Right lobe of liver (tissue), 6 donors: Measurements from ENCODE around the gene SIM1. TPM values are rescaled to one million over a fixed set of nuclear protein-coding genes. Genes with fewer than 3 reads are reported as not detected.

Experiments used
- ATAC-seq, 4 donors: fragments of 200-7000 bp; cut with Tn5 transposase; one replicate each; pipeline ENCODE4 v1.9.1; 2020; ENCODE audit warnings: mild to moderate bottlenecking in 4 of 4, moderate library complexity in 4 of 4
- DNase-seq, 3 donors: peaks; one replicate each; pipeline ENCODE4 v3.0.0-alpha.2; 2020
- H3K27ac ChIP-seq, 3 donors: fragments of 200-600 bp; one replicate each; pipeline ENCODE4 v1.8.0; 2022
- H3K27me3 ChIP-seq, 2 donors: fragments of 200-600 bp; one replicate each; pipeline ENCODE4 v1.8.0; 2022
- H3K36me3 ChIP-seq, 4 donors: fragments of 200-600 bp; sonication (generic) in 1 of 4; one replicate each; pipeline versions ENCODE4 v1.5.1 to v1.8.0; 2017 to 2022; ENCODE audit warnings: control low read depth in 1 of 4
- H3K4me1 ChIP-seq, 4 donors: fragments of 200-600 bp; sonication (generic) in 1 of 4; one replicate each; pipeline versions ENCODE4 v1.5.1 to v1.8.0; 2017 to 2022; ENCODE audit warnings: control low read depth in 1 of 4
- H3K4me3 ChIP-seq, 3 donors: fragments of 200-600 bp; one replicate each; pipeline ENCODE4 v1.8.0; 2022
- H3K9me3 ChIP-seq, 4 donors: fragments of 200-600 bp; sonication (generic) in 1 of 4; one replicate each; pipeline versions ENCODE4 v1.5.1 to v1.8.0; 2017 to 2022; ENCODE audit warnings: control low read depth in 1 of 4
- POLR2A ChIP-seq: fragments of 450-650 bp; IDR thresholded peaks from one replicate; pipeline ENCODE4 v1.6.1; 2017; ENCODE audit warnings: antibody characterized with exemption, mild to moderate bottlenecking
- WGBS: methylation state at CpG from one replicate; pipeline ENCODE4 v1.1.6; 2018; ENCODE audit warnings: low coverage, low lambda C conversion rate; ENCODE audit not compliant: insufficient coverage; ENCODE audit errors: missing lambda C conversion rate; 5-methylcytosine and 5-hydroxymethylcytosine counted together
- intact Hi-C, 2 donors: fragments of 100-400 bp; cut with DNase I; formaldehyde crosslinking; loops; one replicate each; pipeline versions ENCODE4 v1.11.2 to v1.14.1; 2022
- total RNA-seq, 6 experiments: library from RNA; depleted of rRNA in 2 of 6; stranded (reverse); fragments of >200 nt in 2 of 6; fragmentation: NEBNext Ultra II Directional in 3 of 6; extraction: Animal tissue kit (Norgen Biotek cat#: 25700) in 3 of 6; gene quantifications; one replicate each; pipeline versions ENCODE4 v1.1.0 to v1.2.4, GENCODE V29; 2016 to 2023
- TF ChIP-seq, protein P1 (sequence below), 4 donors: fragments of 200-600 bp in 3 of 4; fragments of 450-650 bp in 1 of 4; IDR thresholded peaks; one replicate each; pipeline versions ENCODE4 v1.5.1 to v1.8.0; 2016 to 2022; ENCODE audit warnings: antibody characterized with exemption in 4 of 4, mild to moderate bottlenecking in 2 of 4
- donor health status: DM: no; HTN: yes; CAD: no.
- donor health status: DM: no; HTN: no; CAD: no.
- donor health status: DM: no; HTN: no; CAD: no.
- donor health status: DM: no; HTN: yes; CAD: no.
- donor health status: DM: no; HTN: yes; CAD: no.

SIM1 gene
- total RNA-seq, 6 experiments from 2014 or later: 0.04 to 0.07 TPM; not detected in 4

DNA sequence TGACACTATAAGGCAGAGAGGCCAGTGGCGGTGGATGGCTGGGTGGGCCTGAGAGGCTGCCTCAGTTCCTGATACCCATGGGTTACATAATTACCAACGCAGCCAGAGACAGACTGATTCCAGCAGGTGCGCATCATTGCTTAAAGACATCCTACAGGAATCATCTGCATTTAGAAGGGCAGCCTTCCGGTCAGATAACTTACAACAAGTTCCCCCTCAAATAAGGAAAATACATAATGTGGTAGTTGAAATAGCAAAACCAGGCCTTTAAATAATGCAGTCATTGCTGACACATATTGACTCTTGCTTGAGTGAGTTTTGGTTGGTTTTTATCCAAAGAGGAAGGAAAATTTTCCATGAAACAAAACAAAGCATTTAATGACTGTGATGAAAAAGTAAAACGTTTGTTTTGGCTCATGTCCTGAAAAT is 81.9 kb downstream of the SIM1 start:
- DNase-seq (no peak), ATAC-seq (no peak)
- WGBS: 77% methylated on average over 5 of the region's 5 CpGs
- H3K36me3 ChIP-seq: no peaks in the 10 kb centered on the region
- no peaks in the 10 kb centered on the region for H3K27me3 ChIP-seq
- TF ChIP-seq POLR2A: no peak
- TF ChIP-seq, protein P1, sequence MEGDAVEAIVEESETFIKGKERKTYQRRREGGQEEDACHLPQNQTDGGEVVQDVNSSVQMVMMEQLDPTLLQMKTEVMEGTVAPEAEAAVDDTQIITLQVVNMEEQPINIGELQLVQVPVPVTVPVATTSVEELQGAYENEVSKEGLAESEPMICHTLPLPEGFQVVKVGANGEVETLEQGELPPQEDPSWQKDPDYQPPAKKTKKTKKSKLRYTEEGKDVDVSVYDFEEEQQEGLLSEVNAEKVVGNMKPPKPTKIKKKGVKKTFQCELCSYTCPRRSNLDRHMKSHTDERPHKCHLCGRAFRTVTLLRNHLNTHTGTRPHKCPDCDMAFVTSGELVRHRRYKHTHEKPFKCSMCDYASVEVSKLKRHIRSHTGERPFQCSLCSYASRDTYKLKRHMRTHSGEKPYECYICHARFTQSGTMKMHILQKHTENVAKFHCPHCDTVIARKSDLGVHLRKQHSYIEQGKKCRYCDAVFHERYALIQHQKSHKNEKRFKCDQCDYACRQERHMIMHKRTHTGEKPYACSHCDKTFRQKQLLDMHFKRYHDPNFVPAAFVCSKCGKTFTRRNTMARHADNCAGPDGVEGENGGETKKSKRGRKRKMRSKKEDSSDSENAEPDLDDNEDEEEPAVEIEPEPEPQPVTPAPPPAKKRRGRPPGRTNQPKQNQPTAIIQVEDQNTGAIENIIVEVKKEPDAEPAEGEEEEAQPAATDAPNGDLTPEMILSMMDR (IDR thresholded peaks at IDR 0.05): no peak
- H3K9me3 ChIP-seq: no peaks in the 10 kb centered on the region
- no peak overlapping the region for H3K4me3 ChIP-seq
- no peak overlapping the region for H3K27ac ChIP-seq
- no peaks in the 10 kb centered on the region for H3K4me1 ChIP-seq
- intact Hi-C loops: no loop called here

DNA sequence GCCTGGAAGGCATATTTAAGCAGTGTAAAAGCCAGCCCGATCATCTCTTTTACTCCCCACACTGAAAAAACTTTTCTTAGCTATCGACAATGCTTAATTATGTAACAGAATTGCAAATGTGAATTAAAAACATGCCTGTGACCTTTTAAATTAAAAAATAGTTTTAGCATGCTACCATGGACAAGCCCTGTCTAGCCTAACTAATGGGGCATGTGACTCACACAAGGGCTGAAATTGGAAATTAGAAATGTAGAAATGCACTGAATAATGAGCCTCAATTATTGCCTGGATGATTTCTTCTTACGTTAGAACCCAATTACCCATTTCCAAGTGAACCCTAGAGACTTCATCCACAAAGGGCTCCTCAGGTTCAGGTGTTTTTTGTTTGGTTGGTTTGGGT is 82.7 kb downstream of the SIM1 start:
- no peak for TF ChIP-seq POLR2A
- TF ChIP-seq, protein P1 (IDR thresholded peaks at IDR 0.05): no peak
- ATAC-seq: no peak
- WGBS: 88% methylated on average over 3 of the region's 3 CpGs

DNA sequence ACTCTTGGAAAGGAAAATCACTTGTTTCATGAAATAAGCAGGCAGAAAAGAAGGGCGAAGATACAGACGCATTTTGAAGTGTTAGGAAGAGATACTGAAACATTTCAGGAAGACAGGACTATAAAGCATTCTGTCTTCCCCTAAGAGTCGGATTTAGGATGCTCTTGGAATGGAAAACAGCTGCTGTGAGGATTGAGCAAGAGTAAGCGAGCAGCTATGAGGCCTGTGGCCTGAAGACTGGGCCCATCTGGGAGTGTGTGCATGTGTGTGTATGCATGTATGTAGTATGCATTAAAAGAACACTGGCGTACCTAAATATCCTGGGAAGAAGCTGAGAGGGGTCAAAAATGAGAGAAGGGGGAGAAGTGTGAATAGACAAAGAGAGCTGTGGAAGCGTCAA is 83.6 kb downstream of the SIM1 start:
- H3K4me3 ChIP-seq: no peak overlapping the region
- 70% methylated on average over 6 of the region's 6 CpGs for WGBS
- no peak for DNase-seq
- no peaks in the 10 kb centered on the region for H3K9me3 ChIP-seq
- H3K27me3 ChIP-seq: no peaks in the 10 kb centered on the region
- H3K27ac ChIP-seq: no peak overlapping the region
- ATAC-seq: no peak
- intact Hi-C loops: no loop called here
- no peaks in the 10 kb centered on the region for H3K36me3 ChIP-seq
- TF ChIP-seq, protein P1 (IDR thresholded peaks at IDR 0.05): no peak
- no peak for TF ChIP-seq POLR2A
- H3K4me1 ChIP-seq: no peaks in the 10 kb centered on the region

More for the DNA sequence above, 82.7 kb downstream of the SIM1 start:
- Histone ChIP-seq H3K36me3 (no peaks in the 10 kb centered on the region), H3K4me1 (no peaks in the 10 kb centered on the region), H3K4me3 (no peak overlapping the region), H3K27me3 (no peaks in the 10 kb centered on the region), H3K9me3 (no peaks in the 10 kb centered on the region), H3K27ac (no peak overlapping the region)
- no peak for DNase-seq
- intact Hi-C loops: no loop called here

DNA sequence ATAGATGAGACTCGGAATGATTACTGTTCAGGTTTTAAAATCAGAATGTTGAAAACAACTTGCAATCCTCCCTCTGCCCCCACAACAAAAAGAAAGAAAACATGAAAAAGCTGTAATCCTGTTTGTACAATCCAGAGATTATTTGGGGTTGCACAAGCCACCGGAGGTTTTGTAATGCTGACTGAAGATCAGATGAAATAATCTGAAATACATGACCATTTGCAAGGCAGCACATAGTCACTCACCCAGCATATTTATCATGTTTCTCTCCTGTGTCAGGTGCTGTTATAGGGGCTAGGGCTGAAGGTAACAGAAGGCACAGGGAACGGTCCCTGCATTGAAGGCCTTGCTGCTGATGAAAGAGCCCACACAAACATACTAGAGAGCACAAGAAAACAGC is 85.3 kb downstream of the SIM1 start:
- TF ChIP-seq POLR2A: no peak
- TF ChIP-seq, protein P1 (IDR thresholded peaks at IDR 0.05): no peak
- H3K36me3 ChIP-seq: no peaks in the 10 kb centered on the region
- H3K9me3 ChIP-seq: no peaks in the 10 kb centered on the region
- H3K27ac ChIP-seq: no peak overlapping the region
- no peak overlapping the region for H3K4me3 ChIP-seq
- intact Hi-C loops: no loop called here
- H3K4me1 ChIP-seq: no peaks in the 10 kb centered on the region
- 31% methylated on average over 3 of the region's 3 CpGs for WGBS
- DNase-seq: no peak
- ATAC-seq: peak; percentile 31 to 81 (median 64)
- H3K27me3 ChIP-seq: no peaks in the 10 kb centered on the region

DNA sequence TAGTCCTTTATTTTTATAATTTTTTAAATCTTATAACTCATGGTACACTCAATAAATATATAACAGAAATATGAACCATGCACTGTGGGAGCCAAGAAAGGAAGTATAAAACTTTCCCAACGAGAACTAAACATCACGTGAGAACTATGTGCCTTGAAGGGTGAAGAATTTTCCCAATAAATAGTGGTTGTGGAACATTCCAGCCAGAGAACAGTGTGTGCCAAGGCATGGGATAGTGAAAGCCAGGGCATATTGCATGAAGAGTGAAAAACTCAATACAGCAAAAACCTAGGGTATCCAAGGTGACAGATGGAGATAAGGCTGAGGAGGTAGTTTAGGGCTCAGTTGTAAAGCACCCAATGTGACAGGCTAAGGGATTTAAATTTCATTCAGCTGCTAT is 86.1 kb downstream of the SIM1 start:
- Histone ChIP-seq H3K27ac (no peak overlapping the region), H3K4me3 (no peak overlapping the region), H3K4me1 (no peaks in the 10 kb centered on the region), H3K27me3 (no peaks in the 10 kb centered on the region), H3K9me3 (no peaks in the 10 kb centered on the region), H3K36me3 (no peaks in the 10 kb centered on the region)
- DNase-seq (no peak), ATAC-seq (no peak)
- TF ChIP-seq, protein P1 (IDR thresholded peaks at IDR 0.05): no peak
- no peak for TF ChIP-seq POLR2A
- intact Hi-C loops: no loop called here
- WGBS: 27% methylated on average over 2 of the region's 2 CpGs
